ENCODE data around the gene KRT1. TPM values are rescaled to one million over a fixed set of nuclear protein-coding genes. Genes with fewer than 3 reads are reported as not detected.
A peak's percentile ranks its signal among the peaks of the same experiment; 100 is the strongest.

The KRT1 gene
- polyA plus RNA-seq, 1 donor from 2014 or later, result not detected

DNA sequence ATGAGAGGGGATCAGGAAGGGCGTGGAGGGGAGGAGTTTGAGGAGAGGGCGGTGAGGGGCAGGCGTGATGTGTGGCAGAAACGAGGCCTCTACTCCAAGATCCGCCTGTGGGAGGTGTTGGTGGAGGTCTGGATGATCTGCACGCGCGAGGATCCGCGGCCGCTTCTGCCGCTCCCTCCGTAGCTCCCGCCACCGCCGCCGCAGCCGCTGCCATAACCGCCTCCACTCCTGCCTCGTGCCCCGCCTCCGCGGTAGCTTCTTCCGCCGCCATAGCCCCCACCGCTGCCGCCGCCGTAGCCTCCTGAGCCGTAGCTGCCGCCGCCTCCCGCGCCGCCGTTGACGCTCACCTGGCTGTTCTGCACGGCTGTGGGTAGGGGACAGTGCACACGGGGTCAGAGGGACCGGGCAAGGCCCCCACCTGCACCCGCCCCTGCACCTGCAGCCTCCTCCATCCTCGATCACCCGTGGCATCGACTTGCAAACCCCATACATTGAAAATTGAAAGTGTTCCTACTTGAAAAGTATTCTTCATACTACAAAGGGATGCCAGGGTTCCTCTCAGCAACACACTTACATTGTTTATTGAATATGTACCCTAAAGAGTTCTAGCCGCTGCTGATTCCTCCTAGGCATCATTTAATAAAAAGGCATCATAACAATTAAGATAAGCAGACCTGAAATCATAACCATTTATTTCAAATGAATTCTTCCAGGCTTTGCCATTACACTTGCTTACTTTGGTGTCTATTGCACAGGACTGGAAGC, 11.1 kb upstream of the KRT1 start:
- Histone ChIP-seq H4K20me1 (ENCODE audit: insufficient read depth) (no peaks in the 10 kb centered on the region), H3K9ac (ENCODE audit: low read length) (peak overlapping the region; percentile 52)

DNA sequence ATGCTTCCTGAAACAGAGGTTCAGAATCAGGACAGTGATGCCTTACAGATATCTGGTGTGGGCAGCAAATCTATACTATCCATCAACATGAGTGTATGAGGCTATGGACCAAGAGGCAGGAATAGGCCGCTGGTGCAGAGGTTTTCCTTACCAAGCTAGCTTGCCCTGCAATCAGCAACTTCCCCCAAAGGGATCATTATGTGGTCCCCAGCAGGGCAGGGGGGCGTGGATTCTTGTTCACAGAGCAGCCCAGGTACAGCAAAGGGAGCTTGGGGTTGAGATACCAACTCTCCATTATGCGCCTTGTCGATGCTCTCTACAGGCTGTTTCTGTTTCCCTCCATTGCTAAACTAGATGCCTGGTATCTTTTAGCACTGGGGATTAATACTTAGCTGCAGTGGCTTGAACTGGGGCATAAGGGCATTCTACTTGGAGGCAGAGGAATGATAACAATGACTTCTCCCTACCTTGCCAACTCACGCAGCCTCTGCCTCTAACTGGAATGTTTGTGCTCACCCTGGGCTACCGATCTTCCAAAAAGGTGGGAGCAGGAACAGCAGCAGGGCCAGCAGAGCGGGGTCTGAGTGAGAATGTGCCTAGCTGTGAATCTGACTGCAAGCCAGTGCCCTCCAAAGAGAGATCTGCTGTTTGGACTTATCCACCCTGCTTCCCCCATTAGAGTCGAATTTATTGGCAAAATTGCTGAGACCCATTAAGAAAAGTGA, 10.3 kb upstream of the KRT1 start:
- TF ChIP-seq TAF1 (IDR thresholded peaks at IDR 0.05; ENCODE audit: low read depth) (no peak), EP300 (conservative IDR thresholded peaks at IDR 0.05; ENCODE audit: poor library complexity, severe bottlenecking) (no peak), SMC3 (conservative IDR thresholded peaks at IDR 0.05; ENCODE audit: poor library complexity) (no peak), MXI1 (conservative IDR thresholded peaks at IDR 0.05; ENCODE audit: poor library complexity, severe bottlenecking) (no peak), RAD21 (conservative IDR thresholded peaks at IDR 0.05) (no peak), POLR2AphosphoS5 (IDR thresholded peaks at IDR 0.05) (no peak)
- TF ChIP-seq, protein P1, sequence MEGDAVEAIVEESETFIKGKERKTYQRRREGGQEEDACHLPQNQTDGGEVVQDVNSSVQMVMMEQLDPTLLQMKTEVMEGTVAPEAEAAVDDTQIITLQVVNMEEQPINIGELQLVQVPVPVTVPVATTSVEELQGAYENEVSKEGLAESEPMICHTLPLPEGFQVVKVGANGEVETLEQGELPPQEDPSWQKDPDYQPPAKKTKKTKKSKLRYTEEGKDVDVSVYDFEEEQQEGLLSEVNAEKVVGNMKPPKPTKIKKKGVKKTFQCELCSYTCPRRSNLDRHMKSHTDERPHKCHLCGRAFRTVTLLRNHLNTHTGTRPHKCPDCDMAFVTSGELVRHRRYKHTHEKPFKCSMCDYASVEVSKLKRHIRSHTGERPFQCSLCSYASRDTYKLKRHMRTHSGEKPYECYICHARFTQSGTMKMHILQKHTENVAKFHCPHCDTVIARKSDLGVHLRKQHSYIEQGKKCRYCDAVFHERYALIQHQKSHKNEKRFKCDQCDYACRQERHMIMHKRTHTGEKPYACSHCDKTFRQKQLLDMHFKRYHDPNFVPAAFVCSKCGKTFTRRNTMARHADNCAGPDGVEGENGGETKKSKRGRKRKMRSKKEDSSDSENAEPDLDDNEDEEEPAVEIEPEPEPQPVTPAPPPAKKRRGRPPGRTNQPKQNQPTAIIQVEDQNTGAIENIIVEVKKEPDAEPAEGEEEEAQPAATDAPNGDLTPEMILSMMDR (IDR thresholded peaks at IDR 0.05; ENCODE audit: poor library complexity, severe bottlenecking), result no peak
- TF ChIP-seq, protein P2, sequence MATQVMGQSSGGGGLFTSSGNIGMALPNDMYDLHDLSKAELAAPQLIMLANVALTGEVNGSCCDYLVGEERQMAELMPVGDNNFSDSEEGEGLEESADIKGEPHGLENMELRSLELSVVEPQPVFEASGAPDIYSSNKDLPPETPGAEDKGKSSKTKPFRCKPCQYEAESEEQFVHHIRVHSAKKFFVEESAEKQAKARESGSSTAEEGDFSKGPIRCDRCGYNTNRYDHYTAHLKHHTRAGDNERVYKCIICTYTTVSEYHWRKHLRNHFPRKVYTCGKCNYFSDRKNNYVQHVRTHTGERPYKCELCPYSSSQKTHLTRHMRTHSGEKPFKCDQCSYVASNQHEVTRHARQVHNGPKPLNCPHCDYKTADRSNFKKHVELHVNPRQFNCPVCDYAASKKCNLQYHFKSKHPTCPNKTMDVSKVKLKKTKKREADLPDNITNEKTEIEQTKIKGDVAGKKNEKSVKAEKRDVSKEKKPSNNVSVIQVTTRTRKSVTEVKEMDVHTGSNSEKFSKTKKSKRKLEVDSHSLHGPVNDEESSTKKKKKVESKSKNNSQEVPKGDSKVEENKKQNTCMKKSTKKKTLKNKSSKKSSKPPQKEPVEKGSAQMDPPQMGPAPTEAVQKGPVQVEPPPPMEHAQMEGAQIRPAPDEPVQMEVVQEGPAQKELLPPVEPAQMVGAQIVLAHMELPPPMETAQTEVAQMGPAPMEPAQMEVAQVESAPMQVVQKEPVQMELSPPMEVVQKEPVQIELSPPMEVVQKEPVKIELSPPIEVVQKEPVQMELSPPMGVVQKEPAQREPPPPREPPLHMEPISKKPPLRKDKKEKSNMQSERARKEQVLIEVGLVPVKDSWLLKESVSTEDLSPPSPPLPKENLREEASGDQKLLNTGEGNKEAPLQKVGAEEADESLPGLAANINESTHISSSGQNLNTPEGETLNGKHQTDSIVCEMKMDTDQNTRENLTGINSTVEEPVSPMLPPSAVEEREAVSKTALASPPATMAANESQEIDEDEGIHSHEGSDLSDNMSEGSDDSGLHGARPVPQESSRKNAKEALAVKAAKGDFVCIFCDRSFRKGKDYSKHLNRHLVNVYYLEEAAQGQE (IDR thresholded peaks at IDR 0.05; ENCODE audit: borderline replicate concordance), result no peak
- peak overlapping the region; percentile 52 for H3K9ac ChIP-seq (ENCODE audit: low read length)
- H3K4me3 ChIP-seq (ENCODE audit: low read length), result peak overlapping the region; percentile 64
- H3K9me3 ChIP-seq (ENCODE audit: low read length), result no peaks in the 10 kb centered on the region
- H3K4me2 ChIP-seq (ENCODE audit: low read length), result peak overlapping the region; percentile 48
- H3K27ac ChIP-seq (ENCODE audit: low read length), result no peak overlapping the region
- H3K9me2 ChIP-seq (ENCODE audit: insufficient read depth, low read length), result no peaks in the 10 kb centered on the region
- no peaks in the 10 kb centered on the region for H3K36me3 ChIP-seq (ENCODE audit: insufficient read depth, low read length)
- no peaks in the 10 kb centered on the region for H3F3A ChIP-seq (ENCODE audit: insufficient read depth, low read length, poor library complexity, severe bottlenecking)
- H4K20me1 ChIP-seq (ENCODE audit: insufficient read depth), result no peaks in the 10 kb centered on the region
- no peaks in the 10 kb centered on the region for H3K79me2 ChIP-seq (replicated peaks; ENCODE audit: insufficient read depth, low read length)
- H2AFZ ChIP-seq (ENCODE audit: low read depth, low read length), result peak overlapping the region; percentile 68
- peaks cover 19% of the 10 kb centered on the region for H3K27me3 ChIP-seq (ENCODE audit: insufficient read depth, low read depth, low read length)

More for the DNA sequence above, 11.1 kb upstream of the KRT1 start:
- Histone ChIP-seq H3K36me3 (ENCODE audit: insufficient read depth, low read length) (no peaks in the 10 kb centered on the region), H3K9me3 (ENCODE audit: low read length) (no peaks in the 10 kb centered on the region), H3K4me2 (ENCODE audit: low read length) (peak overlapping the region; percentile 48), H3K27me3 (ENCODE audit: insufficient read depth, low read depth, low read length) (peaks cover 19% of the 10 kb centered on the region), H3F3A (ENCODE audit: insufficient read depth, low read length, poor library complexity, severe bottlenecking) (no peaks in the 10 kb centered on the region), H3K4me3 (ENCODE audit: low read length) (peak overlapping the region; percentile 64), H2AFZ (ENCODE audit: low read depth, low read length) (peak overlapping the region; percentile 68), H3K27ac (ENCODE audit: low read length) (no peak overlapping the region), H3K9me2 (ENCODE audit: insufficient read depth, low read length) (no peaks in the 10 kb centered on the region), H3K79me2 (replicated peaks; ENCODE audit: insufficient read depth, low read length) (no peaks in the 10 kb centered on the region)
- TF ChIP-seq, protein P2 (IDR thresholded peaks at IDR 0.05; ENCODE audit: borderline replicate concordance), result no peak
- no peak for TF ChIP-seq MXI1 (conservative IDR thresholded peaks at IDR 0.05; ENCODE audit: poor library complexity, severe bottlenecking)
- no peak for TF ChIP-seq RAD21 (conservative IDR thresholded peaks at IDR 0.05)
- no peak for TF ChIP-seq EP300 (conservative IDR thresholded peaks at IDR 0.05; ENCODE audit: poor library complexity, severe bottlenecking)
- no peak for TF ChIP-seq POLR2AphosphoS5 (IDR thresholded peaks at IDR 0.05)
- no peak for TF ChIP-seq SMC3 (conservative IDR thresholded peaks at IDR 0.05; ENCODE audit: poor library complexity)
- no peak for TF ChIP-seq EZH2 (IDR thresholded peaks at IDR 0.05; ENCODE audit: borderline replicate concordance, insufficient read depth, low read length, poor library complexity, severe bottlenecking)
- TF ChIP-seq, protein P1 (IDR thresholded peaks at IDR 0.05; ENCODE audit: poor library complexity, severe bottlenecking), result no peak
- no peak for TF ChIP-seq TAF1 (IDR thresholded peaks at IDR 0.05; ENCODE audit: low read depth)

Data from neural cell (in vitro differentiated cells).